Measurements from ENCODE around the gene RAB1B.
A peak's percentile ranks its signal among the peaks of the same experiment; 100 is the strongest.
"Not testable (repeated sequence)": the region's sequence is repeated elsewhere in the genome, so short reads cannot be mapped to it uniquely, and the experiment has no call there.

Gene RAB1B

DNA sequence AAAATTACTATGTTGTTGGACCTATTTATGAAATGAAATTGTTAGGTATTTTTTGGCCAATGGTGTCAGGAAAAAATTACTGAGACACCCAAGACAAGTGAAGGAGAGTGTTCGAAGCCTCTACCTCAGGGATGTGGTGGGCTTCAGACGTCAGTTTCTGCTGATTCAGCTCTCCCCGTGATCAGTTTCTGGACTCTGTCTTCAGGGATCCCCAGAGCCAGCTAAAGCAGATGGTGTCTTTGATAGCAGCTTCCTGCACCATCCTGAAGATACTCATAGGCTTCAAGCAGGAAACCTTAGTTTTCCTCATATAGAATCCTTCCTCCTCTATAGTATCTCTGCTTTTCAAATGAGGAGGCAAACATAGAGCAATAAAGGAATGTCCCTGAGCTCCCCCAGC lies 41.0 kb downstream of the RAB1B start:
- DNase-seq (ENCODE audit: low spot score): no peak

DNA sequence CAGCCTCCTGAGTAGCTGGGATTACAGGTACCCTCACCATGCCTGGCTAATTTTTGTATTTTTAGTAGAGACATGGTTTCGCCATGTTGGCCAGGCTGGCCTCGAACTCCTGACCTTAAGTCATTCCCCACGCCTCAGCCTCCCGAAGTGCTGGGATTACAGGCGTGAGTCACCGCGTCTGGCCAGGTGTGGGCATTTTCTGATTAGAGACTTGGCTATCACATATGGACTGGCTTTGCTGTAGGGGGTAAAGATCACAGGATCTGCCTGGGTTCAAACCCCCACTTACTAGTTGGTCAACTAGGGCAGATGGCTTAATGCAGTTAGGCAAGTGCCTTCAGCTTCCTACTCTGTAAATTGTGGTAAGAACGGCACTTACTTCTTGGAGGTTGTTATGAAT lies 41.9 kb downstream of the RAB1B start:
- no peak for DNase-seq (ENCODE audit: low spot score)

DNA sequence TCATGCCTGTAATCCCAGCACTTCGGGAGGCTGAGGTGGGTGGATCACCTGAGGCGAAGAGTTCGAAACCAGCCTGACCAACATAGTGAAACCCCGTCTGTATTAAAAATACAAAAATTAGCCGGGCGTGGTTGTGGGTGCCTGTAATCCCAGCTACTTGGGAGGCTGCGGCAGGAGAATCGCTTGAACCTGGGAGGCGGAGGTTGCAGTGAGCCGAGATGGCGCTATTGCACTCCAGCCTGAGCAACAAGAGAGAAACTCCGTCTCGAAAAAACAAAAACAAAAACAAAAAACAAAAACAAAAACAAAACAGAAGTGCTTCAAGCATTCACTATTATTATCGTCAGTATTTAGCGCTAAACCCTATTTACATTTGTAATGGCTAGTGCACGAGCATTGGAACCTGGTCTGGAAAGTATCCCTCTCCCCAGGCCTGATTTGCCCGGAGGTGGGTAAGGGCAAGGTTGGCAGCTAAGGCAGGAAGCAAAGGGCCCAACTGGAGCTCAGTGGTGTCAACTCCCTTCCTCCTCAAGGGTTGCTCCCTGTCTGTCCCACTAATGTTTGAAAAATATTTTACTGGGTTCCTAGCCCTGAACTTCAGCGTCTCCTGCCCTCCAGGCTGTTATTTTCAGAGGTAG lies 42.5 kb downstream of the RAB1B start:
- DNase-seq (ENCODE audit: low spot score): not testable (repeated sequence)

- no peak for DNase-seq (ENCODE audit: low spot score)
These were observed 43.1 kb downstream of the RAB1B start for GRCh38 chr11:66311470-66311964.

GRCh38 chr11:66311965-66312548 lies 43.6 kb downstream of the RAB1B start:
- DNase-seq (ENCODE audit: low spot score): peak; percentile 95

DNA sequence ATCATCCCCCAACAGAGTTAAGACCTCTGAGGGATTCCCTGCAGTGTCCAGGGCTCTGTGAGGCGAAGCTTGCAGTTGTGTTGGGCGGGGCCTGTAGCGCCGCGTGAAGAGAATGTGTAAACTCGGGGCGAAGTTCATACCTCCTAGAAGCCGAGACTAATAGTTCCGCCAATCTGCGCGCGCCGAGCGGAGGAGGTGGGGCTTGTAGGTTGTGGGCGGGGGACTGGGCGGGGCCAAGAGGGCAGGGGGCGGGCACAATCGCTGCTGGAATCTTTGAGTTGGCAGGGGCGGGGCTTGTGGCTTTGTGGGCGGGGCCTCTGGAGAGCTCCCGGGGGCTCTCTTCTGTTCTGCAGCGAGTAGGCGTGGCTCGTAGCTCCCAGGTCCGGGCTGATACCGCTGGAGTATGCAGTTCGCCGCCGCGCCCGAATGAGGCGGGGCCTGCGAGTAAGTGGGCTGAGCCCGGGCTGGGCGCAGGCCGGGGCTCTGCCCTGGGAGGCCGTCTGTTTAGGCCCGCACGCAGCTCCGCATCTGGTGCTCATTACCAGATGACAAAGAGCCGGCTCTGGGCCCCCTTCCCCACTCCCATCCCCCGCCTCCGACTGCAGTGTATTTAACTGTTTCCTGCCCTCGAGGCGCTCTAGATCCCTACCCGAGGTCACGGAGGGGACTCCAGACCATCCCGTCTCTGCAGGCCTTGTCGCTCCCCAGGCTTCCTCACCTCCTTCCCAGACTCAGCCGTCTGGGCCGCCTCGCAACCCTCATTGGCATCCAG lies 44.3 kb downstream of the RAB1B start:
- DNase-seq (ENCODE audit: low spot score): peak; percentile 98

DNA sequence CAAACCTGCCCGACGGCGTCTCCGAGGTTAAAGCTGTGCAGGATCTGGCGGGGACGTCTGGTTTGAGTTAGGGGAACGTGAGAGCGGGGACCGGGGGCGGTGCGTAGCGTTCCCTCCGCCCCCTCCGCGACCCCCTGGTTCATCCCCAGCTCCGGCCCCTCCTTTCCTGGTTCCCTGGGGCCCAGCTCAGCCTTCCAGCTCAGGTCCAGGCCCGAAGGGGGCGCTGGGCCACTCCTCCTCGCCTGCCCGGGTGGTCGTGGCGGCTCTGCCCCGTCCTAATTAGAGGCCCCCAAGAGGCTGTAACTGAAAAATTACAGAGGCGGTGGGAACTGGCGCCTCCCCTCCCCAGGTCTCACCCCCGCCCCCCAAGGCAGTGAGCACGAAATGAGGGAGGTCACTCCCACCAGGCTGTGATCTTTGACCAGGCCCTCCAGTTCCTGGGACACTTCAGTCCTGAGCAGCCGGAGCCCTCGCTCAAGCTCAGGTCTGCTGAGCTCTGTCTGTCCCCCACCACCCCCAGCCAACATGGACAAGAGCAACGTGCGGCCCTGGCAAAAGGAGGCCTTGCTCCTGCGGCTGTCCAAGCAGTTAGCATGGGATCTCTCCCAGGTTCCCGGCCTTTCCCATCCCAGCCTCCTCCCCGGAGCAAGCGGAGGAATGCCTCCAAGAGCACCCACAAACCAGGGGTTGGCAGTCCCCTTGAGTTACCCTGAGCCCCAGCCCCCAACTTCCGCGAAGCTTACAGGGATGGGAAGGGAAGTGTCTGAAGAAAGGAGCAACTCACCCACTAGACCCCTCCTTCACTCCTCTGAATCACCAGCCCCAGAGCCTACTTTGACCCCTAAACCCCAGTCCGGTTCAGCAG lies 45.1 kb downstream of the RAB1B start:
- DNase-seq (ENCODE audit: low spot score): no peak

DNA sequence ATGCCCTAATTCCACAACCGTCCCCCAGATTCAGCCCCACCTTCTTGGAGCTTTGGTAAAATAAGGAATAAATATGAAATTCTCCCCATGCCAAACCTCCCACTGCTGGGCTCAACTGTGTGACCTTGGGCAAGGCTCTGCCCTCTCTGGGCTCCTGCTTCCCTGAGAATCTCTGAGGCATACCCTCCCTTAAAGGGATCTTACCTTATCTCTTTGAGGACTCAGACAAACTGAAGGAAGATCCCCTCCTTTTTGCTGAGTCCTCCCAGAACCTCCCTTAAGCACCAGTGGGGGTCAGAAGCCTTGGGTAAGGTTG lies 45.7 kb downstream of the RAB1B start:
- DNase-seq (ENCODE audit: low spot score): no peak

DNA sequence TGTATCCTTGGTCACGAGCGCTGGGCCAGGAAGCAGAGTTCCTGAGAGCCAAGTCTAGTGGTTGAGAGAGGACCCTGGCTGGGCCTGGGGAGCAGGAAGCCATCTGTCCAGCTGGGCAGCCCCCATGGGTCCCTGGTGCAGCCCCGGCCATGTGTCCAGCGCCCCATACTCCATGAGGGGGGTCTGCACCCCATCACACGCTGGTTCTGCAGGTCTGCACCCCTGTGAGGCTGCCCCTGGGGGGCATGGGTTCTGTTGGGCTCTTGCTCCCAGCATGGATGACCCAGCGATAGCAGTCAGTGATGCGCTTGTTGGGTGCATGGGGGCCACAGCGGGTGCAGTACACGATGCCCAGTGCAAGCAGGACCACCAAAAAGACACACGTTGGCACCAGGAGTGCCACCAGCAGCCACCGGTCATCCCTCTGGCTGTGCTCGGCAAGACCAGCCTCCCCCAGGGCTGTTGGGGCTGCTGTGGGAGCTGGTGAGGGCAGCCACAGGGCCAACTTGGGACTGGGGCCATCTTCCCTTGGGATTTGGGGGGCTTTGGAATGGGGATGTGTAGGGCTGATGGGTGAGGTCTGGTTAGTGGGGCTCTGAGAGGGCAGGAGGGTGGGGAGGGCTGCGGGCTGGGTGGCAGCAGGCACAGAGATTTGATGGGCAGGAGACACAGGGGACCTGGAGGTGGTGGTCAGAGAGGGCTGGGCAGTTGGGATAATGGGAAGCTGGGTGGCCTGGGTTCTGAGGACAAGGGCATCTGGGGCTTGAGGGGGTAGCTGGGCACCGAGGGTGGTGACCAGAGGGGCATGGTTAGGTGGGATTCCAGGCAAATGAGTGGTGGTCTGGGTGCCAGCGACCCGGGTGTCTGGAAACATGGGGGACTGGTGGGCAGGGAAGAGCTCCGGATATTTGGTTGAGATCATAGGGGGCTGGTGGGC lies 46.4 kb downstream of the RAB1B start:
- no peak for DNase-seq (ENCODE audit: low spot score)

DNA sequence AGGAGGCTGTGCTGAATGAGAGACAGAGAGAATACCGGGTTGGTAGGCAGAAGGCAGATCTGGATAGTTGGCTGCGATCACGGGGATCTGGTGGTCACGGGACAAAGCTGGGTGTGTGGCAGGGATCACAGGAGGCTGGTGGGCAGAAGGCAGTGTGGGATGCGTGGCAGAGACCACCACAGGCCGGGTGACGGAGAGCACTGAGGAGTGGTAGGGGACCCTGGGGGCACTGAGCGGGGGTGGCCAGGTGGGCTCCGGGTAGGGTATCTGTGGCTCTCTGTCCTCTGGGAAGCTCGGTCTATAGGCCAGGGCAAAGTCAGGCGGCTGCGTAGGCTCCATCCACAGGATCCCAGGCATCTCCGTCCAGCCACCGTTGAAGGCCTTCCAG lies 47.1 kb downstream of the RAB1B start:
- no peak for DNase-seq (ENCODE audit: low spot score)

DNA sequence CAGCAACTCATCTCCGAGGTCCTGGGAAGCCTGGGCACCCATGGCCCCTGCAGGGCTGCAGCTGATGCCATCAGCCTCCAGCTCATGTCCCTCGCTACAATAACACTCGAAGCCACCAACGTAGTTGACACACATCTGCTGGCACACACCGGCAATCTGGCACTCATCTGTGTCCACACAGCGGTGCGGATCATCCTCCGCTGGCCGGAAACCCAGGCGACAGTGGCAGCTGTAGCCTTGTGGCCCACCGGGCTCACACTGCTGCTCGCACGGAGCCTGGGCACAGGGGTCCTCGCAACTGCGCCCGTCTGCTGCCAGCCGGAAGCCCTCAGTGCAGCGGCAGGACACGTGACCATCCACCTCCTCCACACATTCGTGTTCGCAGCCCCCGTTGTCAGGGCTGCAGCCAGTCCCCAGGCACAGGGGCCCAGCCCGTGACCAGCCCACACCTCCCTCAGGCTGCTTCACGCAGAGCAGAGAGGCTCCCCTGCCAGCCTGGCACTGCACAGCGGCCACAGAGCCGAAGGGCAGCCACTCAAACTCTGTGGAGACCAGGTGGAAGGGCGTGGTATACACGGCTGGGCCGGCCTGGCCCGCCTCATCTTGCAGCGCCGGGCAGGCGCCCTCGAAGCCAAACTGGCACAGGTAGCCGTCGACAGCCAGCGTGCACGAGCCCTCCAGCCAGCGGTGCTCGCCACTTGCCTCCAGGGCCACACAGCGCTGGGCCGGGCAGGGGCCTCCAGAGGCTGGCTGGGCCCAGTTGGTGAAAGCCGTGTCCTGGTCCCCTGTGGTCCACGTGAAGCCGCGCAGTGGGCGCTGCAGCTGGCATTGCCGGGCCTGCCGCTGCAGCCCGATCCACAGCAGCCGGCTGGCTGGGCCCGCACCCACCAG lies 47.7 kb downstream of the RAB1B start:
- DNase-seq (ENCODE audit: low spot score): no peak

- no peak for DNase-seq (ENCODE audit: low spot score)
These were observed 48.4 kb downstream of the RAB1B start, which contains the start of gene CD248 for GRCh38 chr11:66316849-66317251. Gene CD248, minus strand, starts transcription at chr11:66317044. Its CDS starts 17 bp downstream, at chr11:66317027.

GRCh38 chr11:66317322-66317722 lies 48.9 kb downstream of the RAB1B start:
- no peak for DNase-seq (ENCODE audit: low spot score)

- no peak for DNase-seq (ENCODE audit: low spot score)
These were observed 49.5 kb downstream of the RAB1B start for GRCh38 chr11:66317723-66318599.

GRCh38 chr11:66318600-66318970 lies 50.1 kb downstream of the RAB1B start:
- DNase-seq (ENCODE audit: low spot score): no peak

DNA sequence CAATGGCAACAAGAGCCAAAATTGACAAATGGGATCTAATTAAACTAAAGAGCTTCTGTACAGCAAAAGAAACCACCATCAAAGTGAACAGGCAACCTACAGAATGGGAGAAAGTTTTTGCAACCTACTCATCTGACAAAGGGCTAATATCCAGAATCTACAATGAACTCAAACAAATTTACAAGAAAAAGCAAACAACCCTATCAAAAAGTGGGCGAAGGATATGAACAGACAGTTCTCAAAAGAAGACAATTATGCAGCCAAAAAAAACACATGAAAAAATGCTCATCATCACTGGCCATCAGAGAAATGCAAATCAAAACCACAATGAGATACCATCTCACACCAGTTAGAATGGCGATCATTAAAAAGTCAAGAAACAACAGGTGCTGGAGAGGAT lies 51.9 kb downstream of the RAB1B start:
- not testable (repeated sequence) for DNase-seq (ENCODE audit: low spot score)

DNA sequence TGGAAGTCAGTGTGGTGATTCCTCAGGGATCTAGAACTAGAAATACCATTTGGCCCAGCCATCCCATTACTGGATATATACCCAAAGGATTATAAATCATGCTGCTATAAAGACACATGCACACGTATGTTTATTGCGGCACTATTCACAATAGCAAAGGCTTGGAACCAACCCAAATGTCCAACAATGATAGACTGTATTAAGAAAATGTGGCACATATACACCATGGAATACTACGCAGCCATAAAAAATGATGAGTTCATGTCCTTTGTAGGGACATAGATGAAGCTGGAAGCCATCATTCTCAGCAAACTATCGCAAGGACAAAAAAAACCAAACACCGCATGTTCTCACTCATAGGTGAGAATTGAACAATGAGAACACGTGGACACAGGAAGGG lies 52.3 kb downstream of the RAB1B start:
- not testable (repeated sequence) for DNase-seq (ENCODE audit: low spot score)

- no peak for DNase-seq (ENCODE audit: low spot score)
These were observed 53.2 kb downstream of the RAB1B start for GRCh38 chr11:66321606-66322005.

DNA sequence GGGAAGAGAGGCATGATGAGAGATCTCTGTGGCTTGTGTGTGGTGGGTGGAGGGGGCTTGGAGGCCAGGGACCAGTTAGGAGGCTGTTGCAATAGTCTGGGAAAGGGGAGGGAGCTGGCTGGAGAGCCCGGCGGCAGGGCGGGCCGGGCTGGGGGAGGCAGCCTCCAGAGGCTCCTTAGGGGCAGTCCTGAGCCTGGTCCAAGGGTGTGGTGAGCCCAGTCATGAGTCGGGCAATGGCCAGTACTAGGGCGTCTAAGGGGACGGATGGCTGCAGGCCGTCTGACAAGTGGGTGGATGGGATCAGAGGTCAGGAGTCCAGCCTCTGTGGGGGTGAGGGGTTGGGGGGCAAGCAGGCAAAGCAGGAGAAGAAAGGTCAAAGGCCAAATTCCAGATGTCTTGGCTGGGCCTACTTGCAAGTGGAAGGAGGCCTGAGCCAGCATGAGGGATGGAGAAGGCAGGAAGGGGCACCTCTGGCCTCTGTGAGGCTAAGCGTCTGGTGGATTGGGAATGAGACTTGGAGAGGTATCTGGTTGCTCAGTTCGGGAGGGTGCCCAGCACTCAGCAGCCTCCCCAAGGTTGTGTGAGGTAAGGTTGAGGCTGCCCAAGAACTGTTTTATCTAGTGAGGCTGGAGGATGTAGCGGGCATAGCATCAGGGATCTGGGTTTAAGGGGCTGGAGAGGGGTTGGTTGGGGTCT lies 54.4 kb downstream of the RAB1B start:
- no peak for DNase-seq (ENCODE audit: low spot score)
